Heart left ventricle (tissue), 13 donors: ENCODE results near the gene PNMA8A.
"Not testable (repeated sequence)": the region's sequence is repeated elsewhere in the genome, so short reads cannot be mapped to it uniquely, and the experiment has no call there.

ENCODE experiments used
- POLR2A ChIP-seq, 2 donors: fragments of 450-650 bp; IDR thresholded peaks; one replicate each; pipeline ENCODE4 v1.6.1; 2017; ENCODE audit warnings: antibody characterized with exemption in 2 of 2, mild to moderate bottlenecking in 2 of 2, moderate library complexity in 2 of 2
- TF ChIP-seq, protein P1 (sequence below), 12 donors: fragments of 200-600 bp; sonication (generic) in 4 of 12; IDR thresholded peaks; one replicate each; pipeline versions ENCODE4 v1.5.0 to v1.8.0; 2018 to 2022; ENCODE audit warnings: antibody characterized with exemption in 12 of 12, mild to moderate bottlenecking in 5 of 12
- donor health status: ischemic (EF 13 %, LVEDD 7.1; RV severe dilation, severe dysfunction).
- donor health status: DM: no; HTN: yes; CAD: no.
- donor health status: DM: no; HTN: no; CAD: no.
- donor health status: ischemic (EF 25% LVEDD 6.9; RV normal size, moderate dysfunction).
- donor health status: ischemic (EF 25% LVEDD 5.7; RV mildly dilated, moderate dysfunction).
- donor health status: ischemic (EF 35%, LVEDD 5.7; RV mildly dilated, moderate dysfunction).
- donor health status: nonischemic (EF 11% LVEDD 7.7; RV severe dilation, severe dysfunction).
- donor health status: DM: yes; HTN: yes; CAD: no.
- donor health status: PGD.
- donor health status: ischemic (EF 29% LVEDD 5.4; RV normal size, mild dysfunction).
- donor health status: nonischemic (EF 23%, LVEDD 6.1; RV moderate dilation, normal function).

DNA sequence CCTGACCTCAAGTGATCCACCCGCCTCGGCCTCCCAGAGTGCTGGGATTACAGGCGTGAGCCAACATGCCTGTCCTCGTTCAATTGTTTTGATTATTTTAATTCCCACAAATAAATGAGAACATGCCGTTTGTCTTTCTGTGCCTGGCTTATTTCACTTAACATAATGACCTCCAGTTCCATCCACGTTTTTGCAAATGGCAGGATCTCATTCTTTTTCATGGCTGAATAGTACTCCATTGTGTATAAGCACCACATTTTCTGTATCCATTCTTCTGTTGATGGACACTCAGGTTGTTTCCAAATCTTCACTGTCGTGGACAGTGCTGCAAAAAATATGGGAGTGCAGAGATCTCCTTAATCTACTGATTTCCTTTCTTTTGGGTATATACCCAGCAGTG lies 37.9 kb downstream of the PNMA8A start:
- TF ChIP-seq, protein P1, sequence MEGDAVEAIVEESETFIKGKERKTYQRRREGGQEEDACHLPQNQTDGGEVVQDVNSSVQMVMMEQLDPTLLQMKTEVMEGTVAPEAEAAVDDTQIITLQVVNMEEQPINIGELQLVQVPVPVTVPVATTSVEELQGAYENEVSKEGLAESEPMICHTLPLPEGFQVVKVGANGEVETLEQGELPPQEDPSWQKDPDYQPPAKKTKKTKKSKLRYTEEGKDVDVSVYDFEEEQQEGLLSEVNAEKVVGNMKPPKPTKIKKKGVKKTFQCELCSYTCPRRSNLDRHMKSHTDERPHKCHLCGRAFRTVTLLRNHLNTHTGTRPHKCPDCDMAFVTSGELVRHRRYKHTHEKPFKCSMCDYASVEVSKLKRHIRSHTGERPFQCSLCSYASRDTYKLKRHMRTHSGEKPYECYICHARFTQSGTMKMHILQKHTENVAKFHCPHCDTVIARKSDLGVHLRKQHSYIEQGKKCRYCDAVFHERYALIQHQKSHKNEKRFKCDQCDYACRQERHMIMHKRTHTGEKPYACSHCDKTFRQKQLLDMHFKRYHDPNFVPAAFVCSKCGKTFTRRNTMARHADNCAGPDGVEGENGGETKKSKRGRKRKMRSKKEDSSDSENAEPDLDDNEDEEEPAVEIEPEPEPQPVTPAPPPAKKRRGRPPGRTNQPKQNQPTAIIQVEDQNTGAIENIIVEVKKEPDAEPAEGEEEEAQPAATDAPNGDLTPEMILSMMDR (IDR thresholded peaks at IDR 0.05) = not testable (repeated sequence)
- TF ChIP-seq POLR2A (IDR thresholded peaks at IDR 0.05) = not testable (repeated sequence)
